GM21367 (cell line): Measurements from ENCODE around the gene SLC44A2.

Experiments
- ATAC-seq: cut with Tn5 transposase; IDR thresholded peaks from one replicate; pipeline ENCODE4 v1.9.1; 2021; ENCODE audit not compliant: unreplicated experiment

Gene SLC44A2

GRCh38 chr19:10615429-10616023 is 9.8 kb upstream of the SLC44A2 start:
- ATAC-seq: no peak

GRCh38 chr19:10617409-10618121 is 7.8 kb upstream of the SLC44A2 start:
- ATAC-seq: no peak

DNA sequence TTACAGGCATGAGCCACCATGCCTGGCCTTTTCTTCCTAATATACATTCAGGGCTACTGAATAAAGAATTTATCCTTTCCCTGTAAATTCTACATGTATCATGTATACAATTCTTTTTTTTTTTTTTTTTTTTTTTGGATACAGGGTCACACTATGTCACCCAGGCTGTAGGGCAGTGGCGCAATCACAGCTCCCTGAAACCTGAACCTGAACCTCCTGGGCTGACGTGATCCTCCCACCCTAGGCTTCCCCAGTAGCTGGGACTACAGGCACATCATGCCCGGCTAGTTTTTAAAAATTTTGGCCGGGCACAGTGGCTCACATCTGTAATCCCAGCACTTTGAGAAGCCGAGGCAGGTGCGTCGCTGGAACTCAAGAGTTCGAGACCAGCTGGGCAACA is 6.5 kb upstream of the SLC44A2 start:
- no peak for ATAC-seq

DNA sequence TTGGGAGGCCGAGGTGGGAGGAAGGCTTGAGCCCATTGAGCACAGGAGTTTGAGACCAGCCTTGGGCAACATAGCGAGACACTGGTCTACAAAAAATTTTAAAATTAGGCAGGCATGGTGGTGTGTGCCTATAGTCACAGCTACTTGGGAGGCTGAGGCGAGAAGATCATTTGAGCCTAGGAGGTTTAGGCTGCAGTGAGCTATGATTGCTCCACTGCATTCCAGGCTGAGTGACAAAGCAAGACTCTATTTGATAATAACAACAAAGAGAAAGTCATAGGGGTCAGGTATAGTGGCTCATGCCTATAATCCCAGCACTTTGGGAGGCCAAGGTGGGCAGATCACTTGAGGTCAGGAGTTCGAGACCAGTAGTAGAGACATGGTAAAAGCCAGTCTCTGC is 4.6 kb upstream of the SLC44A2 start:
- ATAC-seq: no peak

DNA sequence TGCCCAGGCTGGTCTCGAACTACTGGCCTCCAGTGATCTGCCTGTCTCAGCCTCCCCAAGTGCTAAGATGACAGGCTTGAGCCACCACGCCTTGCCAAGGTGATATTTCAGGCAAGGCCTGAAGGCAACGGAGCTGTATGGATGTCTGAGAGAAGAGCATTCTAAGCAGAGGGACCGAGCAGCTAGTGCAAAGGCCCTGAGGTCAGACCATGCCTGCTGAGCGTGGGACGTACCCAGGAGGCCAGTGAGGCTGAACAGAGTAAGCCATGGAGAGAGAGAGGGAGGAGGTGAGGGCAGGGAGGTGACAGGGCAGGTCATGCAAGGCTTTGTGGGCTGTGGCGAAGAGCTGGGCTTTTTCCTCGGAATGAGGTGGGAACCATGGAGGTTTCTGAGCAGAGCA is 3.4 kb upstream of the SLC44A2 start:
- ATAC-seq: no peak

DNA sequence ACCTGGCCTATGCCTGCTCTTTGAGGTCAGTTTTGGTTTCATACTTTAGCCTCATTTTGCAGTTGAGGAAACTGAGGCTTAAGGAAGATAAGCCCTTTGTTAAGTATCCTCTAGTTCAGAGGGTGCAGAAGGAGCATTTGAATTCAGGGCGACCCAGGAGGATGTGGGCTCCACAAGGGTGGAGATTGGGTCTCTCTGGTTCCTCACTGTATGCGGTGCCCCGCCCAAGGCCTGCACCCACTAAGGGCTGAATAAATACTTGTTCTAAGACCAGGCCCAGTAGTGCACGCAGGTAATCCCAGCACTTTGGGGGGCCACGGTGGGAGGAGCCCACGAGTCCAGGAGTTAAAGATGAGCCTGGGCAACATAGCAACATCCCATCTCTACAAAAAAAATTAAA is 768 bp upstream of the SLC44A2 start:
- no peak for ATAC-seq

DNA sequence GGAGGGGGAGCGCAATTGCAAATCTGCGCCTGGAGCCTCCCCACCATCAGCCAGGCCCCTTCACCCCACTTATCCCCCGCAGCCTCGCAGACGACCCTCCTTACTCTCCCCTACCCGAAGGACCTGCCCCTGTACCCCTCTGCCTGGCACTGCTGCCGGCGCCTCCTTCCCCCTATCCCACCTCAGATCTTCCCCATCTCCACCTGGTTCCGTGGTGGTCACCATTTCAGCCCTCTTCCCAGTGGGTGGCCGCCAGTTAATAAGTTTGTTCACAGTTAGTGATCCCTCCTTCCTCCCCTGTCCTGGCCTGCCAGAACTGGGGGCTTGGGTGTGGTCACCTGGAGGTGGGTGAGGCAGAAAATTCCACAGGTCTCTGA is 397 bp downstream of the SLC44A2 start:
- no peak for ATAC-seq

DNA sequence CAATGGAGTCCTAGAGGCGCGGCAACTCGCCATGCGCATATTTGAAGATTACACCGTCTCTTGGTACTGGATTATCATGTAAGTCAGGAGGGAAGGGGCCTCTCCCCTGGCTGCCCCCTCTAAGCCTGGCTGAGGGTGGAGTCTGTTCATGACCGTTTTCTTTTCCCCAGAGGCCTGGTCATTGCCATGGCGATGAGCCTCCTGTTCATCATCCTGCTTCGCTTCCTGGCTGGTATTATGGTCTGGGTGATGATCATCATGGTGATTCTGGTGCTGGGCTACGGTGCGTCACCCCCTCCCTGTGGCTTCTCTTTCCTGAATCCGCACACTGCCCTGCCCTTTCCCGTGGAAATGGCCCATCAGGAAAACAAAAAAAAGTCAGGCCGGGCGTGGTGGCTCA is 6.5 kb downstream of the SLC44A2 start:
- ATAC-seq: no peak

- no peak for ATAC-seq
Observed at GRCh38 chr19:10634430-10634829, 9.1 kb downstream of the SLC44A2 start.

DNA sequence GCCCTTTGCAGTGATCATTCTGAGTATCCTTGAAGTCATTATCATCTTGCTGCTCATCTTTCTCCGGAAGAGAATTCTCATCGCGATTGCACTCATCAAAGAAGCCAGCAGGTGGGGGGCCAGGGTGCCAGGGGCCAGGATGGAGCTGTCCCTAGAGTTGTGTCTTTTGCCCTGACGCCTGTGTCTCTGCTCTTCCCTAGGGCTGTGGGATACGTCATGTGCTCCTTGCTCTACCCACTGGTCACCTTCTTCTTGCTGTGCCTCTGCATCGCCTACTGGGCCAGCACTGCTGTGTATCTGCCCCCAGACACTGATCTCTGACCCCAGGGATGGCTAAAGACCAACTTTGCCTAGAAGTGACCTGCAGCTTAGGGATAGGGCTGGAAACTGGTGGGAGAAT is 9.6 kb downstream of the SLC44A2 start:
- no peak for ATAC-seq

DNA sequence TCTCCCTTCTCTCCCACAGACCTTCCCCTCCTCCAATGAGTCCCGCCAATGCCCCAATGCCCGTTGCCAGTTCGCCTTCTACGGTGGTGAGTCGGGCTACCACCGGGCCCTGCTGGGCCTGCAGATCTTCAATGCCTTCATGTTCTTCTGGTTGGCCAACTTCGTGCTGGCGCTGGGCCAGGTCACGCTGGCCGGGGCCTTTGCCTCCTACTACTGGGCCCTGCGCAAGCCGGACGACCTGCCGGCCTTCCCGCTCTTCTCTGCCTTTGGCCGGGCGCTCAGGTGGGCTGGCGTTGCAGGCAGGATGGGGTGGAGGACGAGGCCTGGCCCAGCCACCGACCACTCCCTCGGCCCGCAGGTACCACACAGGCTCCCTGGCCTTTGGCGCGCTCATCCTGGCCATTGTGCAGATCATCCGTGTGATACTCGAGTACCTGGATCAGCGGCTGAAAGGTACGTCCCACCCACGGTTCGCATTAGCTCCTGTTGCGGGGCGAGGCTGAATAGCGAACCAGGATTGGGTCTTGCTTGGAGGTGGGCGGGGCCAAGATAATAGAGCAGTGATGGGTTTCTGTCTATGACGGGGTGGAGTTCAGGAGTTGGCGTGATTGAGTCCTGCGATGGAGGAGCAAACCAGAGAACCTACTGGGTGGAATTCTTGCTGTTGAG is 11.1 kb downstream of the SLC44A2 start:
- no peak for ATAC-seq

GRCh38 chr19:10637894-10638293 is 12.5 kb downstream of the SLC44A2 start:
- no peak for ATAC-seq

GRCh38 chr19:10639836-10640235 is 14.5 kb downstream of the SLC44A2 start:
- ATAC-seq: no peak

DNA sequence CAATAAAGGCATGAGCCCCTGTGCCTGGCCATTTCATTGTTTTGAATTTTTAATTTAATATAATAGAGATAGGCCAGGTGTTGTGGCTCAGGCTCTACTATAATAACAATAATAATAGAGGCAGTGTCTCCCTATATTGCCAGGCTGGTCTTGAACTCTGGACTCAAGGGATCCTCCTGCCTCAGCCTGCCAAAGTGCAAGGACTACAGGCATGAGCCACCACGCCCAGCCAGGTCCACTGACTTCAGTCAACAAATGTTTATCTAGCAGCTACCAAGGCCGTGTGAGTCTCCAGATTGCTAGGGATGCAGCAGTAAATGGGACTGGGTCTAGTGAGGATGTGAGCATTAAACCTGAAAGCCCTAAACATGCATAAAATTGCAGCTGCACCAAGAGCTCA is 15.0 kb downstream of the SLC44A2 start:
- ATAC-seq: no peak

GRCh38 chr19:10641248-10641647 is 15.9 kb downstream of the SLC44A2 start:
- no peak for ATAC-seq

- ATAC-seq: no peak
Observed at GRCh38 chr19:10642473-10643171, 17.3 kb downstream of the SLC44A2 start.

- ATAC-seq: no peak
Observed at GRCh38 chr19:10643172-10643967, 18.0 kb downstream of the SLC44A2 start.

DNA sequence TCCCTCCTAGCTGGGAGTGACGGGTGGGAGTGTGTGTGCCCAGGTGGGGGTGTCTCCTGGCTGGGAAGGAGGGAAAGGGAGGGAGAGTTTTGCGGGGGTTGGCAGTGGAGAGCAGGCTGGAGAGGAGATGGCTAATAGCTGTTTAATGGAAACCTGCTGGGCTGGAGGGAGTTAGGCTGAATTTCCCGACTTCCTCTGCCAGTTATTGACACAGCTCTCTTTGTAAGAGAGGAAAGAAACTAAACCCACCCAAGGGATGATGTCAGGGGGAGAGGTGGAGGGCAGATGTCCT is 18.6 kb downstream of the SLC44A2 start:
- no peak for ATAC-seq

DNA sequence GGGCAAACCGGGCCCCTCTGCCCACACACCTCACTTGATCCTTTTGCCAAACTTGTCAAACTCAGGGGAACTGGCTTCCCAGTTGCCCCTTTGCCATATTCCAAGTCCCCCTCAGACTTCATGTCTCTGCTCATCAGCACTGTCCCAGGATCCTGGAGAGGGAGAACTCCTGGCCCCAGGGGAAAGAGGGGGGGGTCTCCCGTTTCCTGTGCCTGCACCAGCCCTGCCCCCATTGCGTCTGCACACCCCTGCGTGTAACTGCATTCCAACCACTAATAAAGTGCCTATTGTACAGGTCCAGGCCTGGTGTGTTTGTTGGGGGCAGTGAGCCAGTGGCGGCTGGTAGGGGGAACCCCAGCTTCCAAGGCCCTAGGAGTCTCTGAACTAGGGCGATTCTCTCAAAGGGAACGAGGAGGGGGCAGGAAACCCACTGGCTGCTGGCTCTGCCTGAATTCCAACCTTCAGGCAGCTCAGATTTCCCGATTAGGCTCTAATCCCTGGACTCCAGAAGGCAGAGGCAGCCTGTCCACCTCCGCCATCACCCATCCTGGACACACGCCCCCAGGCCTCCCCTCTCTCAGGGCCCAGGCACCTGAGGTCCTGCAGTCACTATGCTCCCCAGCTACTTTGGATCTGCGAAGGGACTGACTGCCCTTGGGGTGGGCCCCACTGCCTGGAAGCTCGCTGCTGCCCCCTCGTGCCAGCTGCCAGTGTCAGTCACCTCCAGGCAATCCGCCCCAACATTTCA is 19.1 kb downstream of the SLC44A2 start:
- no peak for ATAC-seq

- no peak for ATAC-seq
Observed at GRCh38 chr19:10646456-10647159, 21.3 kb downstream of the SLC44A2 start.
